SJCRH30 (cell line): ENCODE results near the gene ZNF174. TPM values are rescaled to one million over a fixed set of nuclear protein-coding genes. Genes with fewer than 3 reads are reported as not detected.

Experiments
- DNase-seq, 2 experiments: peaks; one replicate each; pipeline ENCODE4 v3.0.0-alpha.2; 2015 to 2020
- H3K27ac ChIP-seq: fragments of 250-450 bp; sonication (Bioruptor Pico); 2 replicates; pipeline ENCODE4 v1.5.1; 2020; ENCODE audit warnings: mild to moderate bottlenecking, moderate library complexity
- H3K27me3 ChIP-seq: fragments of 250-450 bp; sonication (Bioruptor Pico); 2 replicates; pipeline ENCODE4 v1.5.1; 2020; ENCODE audit warnings: mild to moderate bottlenecking, moderate library complexity
- H3K36me3 ChIP-seq: fragments of 250-450 bp; sonication (Bioruptor Pico); 2 replicates; pipeline ENCODE4 v1.5.1; 2020; ENCODE audit warnings: mild to moderate bottlenecking, moderate library complexity
- H3K4me1 ChIP-seq: fragments of 250-450 bp; sonication (Bioruptor Pico); 2 replicates; pipeline ENCODE4 v1.5.1; 2020; ENCODE audit warnings: mild to moderate bottlenecking, moderate library complexity
- H3K4me3 ChIP-seq: fragments of 250-450 bp; sonication (Bioruptor Pico); 2 replicates; pipeline ENCODE4 v1.5.1; 2020; ENCODE audit warnings: mild to moderate bottlenecking, moderate library complexity
- H3K9me3 ChIP-seq: fragments of 250-450 bp; sonication (Bioruptor Pico); replicated peaks from 2 replicates; pipeline ENCODE4 v1.5.1; 2020; ENCODE audit warnings: mild to moderate bottlenecking, moderate library complexity
- total RNA-seq: library from RNA; depleted of rRNA; stranded (reverse); fragments of >200 nt; shearing (Covaris generic); gene quantifications from 2 replicates; pipeline ENCODE4 v1.2.3, GENCODE V29; 2014

The ZNF174 gene
- total RNA-seq, 1 experiment from 2014 or later = 14.5 TPM

GRCh38 chr16:3401719-3402397 is 843 bp downstream of the ZNF174 start:
- peaks cover 7% of the 10 kb centered on the region for H3K9me3 ChIP-seq
- H3K4me3 ChIP-seq = peak overlapping the region; percentile 71
- DNase-seq = peak; percentile 42 to 51
- peaks cover 5% of the 10 kb centered on the region; the same call in 1 of the 2 replicates for H3K4me1 ChIP-seq
- H3K36me3 ChIP-seq = peaks cover 40% of the 10 kb centered on the region
- H3K27ac ChIP-seq = peak overlapping the region; percentile 4; the same call in 1 of the 2 replicates
- no peaks in the 10 kb centered on the region for H3K27me3 ChIP-seq

- no peak overlapping the region for H3K27ac ChIP-seq
- H3K36me3 ChIP-seq = peaks cover 40% of the 10 kb centered on the region
- H3K4me1 ChIP-seq = no peaks in the 10 kb centered on the region
- H3K4me3 ChIP-seq = no peak overlapping the region
- peaks cover 8% of the 10 kb centered on the region for H3K9me3 ChIP-seq
- no peak for DNase-seq
- H3K27me3 ChIP-seq = no peaks in the 10 kb centered on the region
Observed at GRCh38 chr16:3408561-3409197, 7.7 kb downstream of the ZNF174 start.

- peak; percentile 33 to 39 for DNase-seq
- no peak overlapping the region for H3K4me3 ChIP-seq
- H3K36me3 ChIP-seq = peaks cover under 1% of the 10 kb centered on the region; the same call in 1 of the 2 replicates
- H3K27ac ChIP-seq = no peak overlapping the region
- 0 out of 2 replicates have a peak, but pooled peaks cover 2% of the 10 kb centered on the region for H3K9me3 ChIP-seq
- H3K27me3 ChIP-seq = no peaks in the 10 kb centered on the region
- H3K4me1 ChIP-seq = no peaks in the 10 kb centered on the region
Observed at GRCh38 chr16:3413730-3414379, 12.8 kb downstream of the ZNF174 start.

GRCh38 chr16:3431779-3432219 is 30.8 kb downstream of the ZNF174 start:
- no peaks in the 10 kb centered on the region for H3K9me3 ChIP-seq
- H3K36me3 ChIP-seq = no peaks in the 10 kb centered on the region
- no peak overlapping the region for H3K27ac ChIP-seq
- DNase-seq = no peak
- H3K27me3 ChIP-seq = no peaks in the 10 kb centered on the region
- no peaks in the 10 kb centered on the region for H3K4me1 ChIP-seq
- H3K4me3 ChIP-seq = no peak overlapping the region

- DNase-seq = no peak
- Histone ChIP-seq H3K4me1 (no peaks in the 10 kb centered on the region), H3K27ac (no peak overlapping the region), H3K9me3 (no peaks in the 10 kb centered on the region), H3K36me3 (no peaks in the 10 kb centered on the region), H3K4me3 (no peak overlapping the region), H3K27me3 (no peaks in the 10 kb centered on the region)
Observed at GRCh38 chr16:3434373-3434772, 33.4 kb downstream of the ZNF174 start.

- DNase-seq = no peak
- Histone ChIP-seq H3K27ac (no peak overlapping the region), H3K4me1 (no peaks in the 10 kb centered on the region), H3K36me3 (peaks cover 6% of the 10 kb centered on the region; the same call in 1 of the 2 replicates), H3K4me3 (no peak overlapping the region), H3K27me3 (no peaks in the 10 kb centered on the region), H3K9me3 (0 out of 2 replicates have a peak, but pooled peaks cover 4% of the 10 kb centered on the region)
Observed at GRCh38 chr16:3439637-3440036, 38.6 kb downstream of the ZNF174 start.

- H3K36me3 ChIP-seq = peaks cover 6% of the 10 kb centered on the region; the same call in 1 of the 2 replicates
- H3K9me3 ChIP-seq = 0 out of 2 replicates have a peak, but pooled peaks cover 4% of the 10 kb centered on the region
- peak within 1 kb of the TSS; percentile 62 for H3K27ac ChIP-seq
- no peaks in the 10 kb centered on the region for H3K4me1 ChIP-seq
- no peaks in the 10 kb centered on the region for H3K27me3 ChIP-seq
- DNase-seq = peak; percentile 88 to 89
- H3K4me3 ChIP-seq = peak within 1 kb of the TSS; percentile 78
Observed at GRCh38 chr16:3443108-3444031, 42.4 kb downstream of the ZNF174 start, which contains the start of the genes NAA60 and ZNF597. TSS of gene NAA60 (plus strand) at chr16:3443680. CDS start at chr16:3476228, 32,548 bp downstream. TSS of gene ZNF597 (minus strand) at chr16:3443504. CDS start at chr16:3443153, 351 bp downstream.

- Histone ChIP-seq H3K4me1 (no peaks in the 10 kb centered on the region), H3K4me3 (peak overlapping the region; percentile 78), H3K27ac (peak overlapping the region; percentile 62), H3K9me3 (0 out of 2 replicates have a peak, but pooled peaks cover 4% of the 10 kb centered on the region), H3K36me3 (peaks cover 6% of the 10 kb centered on the region; the same call in 1 of the 2 replicates), H3K27me3 (no peaks in the 10 kb centered on the region)
- DNase-seq = peak; percentile 41 to 55
Observed at GRCh38 chr16:3444032-3444388, 43.0 kb downstream of the ZNF174 start.

- Histone ChIP-seq H3K9me3 (no peaks in the 10 kb centered on the region), H3K4me3 (no peak overlapping the region)
- no peak for DNase-seq
Observed at GRCh38 chr16:3454093-3454492, 53.1 kb downstream of the ZNF174 start.

GRCh38 chr16:3454631-3455147 is 53.7 kb downstream of the ZNF174 start:
- no peak overlapping the region for H3K27ac ChIP-seq
- DNase-seq = no peak
- peaks cover 8% of the 10 kb centered on the region; the same call in 1 of the 2 replicates for H3K4me1 ChIP-seq

More at GRCh38 chr16:3454093-3454492, 53.1 kb downstream of the ZNF174 start:
- Histone ChIP-seq H3K27me3 (no peaks in the 10 kb centered on the region), H3K36me3 (no peaks in the 10 kb centered on the region), H3K4me1 (0 out of 2 replicates have a peak, but pooled peaks cover 4% of the 10 kb centered on the region), H3K27ac (no peak overlapping the region)

GRCh38 chr16:3457434-3458252 is 56.6 kb downstream of the ZNF174 start:
- peak overlapping the region; percentile 80 for H3K4me3 ChIP-seq
- no peaks in the 10 kb centered on the region for H3K27me3 ChIP-seq
- H3K4me1 ChIP-seq = peaks cover 8% of the 10 kb centered on the region; the same call in 1 of the 2 replicates
- no peaks in the 10 kb centered on the region for H3K36me3 ChIP-seq
- H3K9me3 ChIP-seq = no peaks in the 10 kb centered on the region
- peak; percentile 87 to 90 for DNase-seq
- H3K27ac ChIP-seq = peak overlapping the region; percentile 88

More at GRCh38 chr16:3454631-3455147, 53.7 kb downstream of the ZNF174 start:
- Histone ChIP-seq H3K9me3 (no peaks in the 10 kb centered on the region), H3K36me3 (no peaks in the 10 kb centered on the region), H3K27me3 (no peaks in the 10 kb centered on the region), H3K4me3 (no peak overlapping the region)

GRCh38 chr16:3458278-3458851 is 57.4 kb downstream of the ZNF174 start:
- Histone ChIP-seq H3K27ac (peak overlapping the region; percentile 42), H3K4me3 (peak overlapping the region; percentile 80), H3K36me3 (no peaks in the 10 kb centered on the region), H3K27me3 (no peaks in the 10 kb centered on the region), H3K9me3 (no peaks in the 10 kb centered on the region), H3K4me1 (peaks cover 8% of the 10 kb centered on the region; the same call in 1 of the 2 replicates)
- peak in 1 of 2 experiments; percentile 24 for DNase-seq
